Activated CD8-positive, alpha-beta T cell treated with anti-CD3 and anti-CD28 coated beads for 36 hours (primary cell): ENCODE data around the gene TIMM17B. TPM values are rescaled to one million over a fixed set of nuclear protein-coding genes. Genes with fewer than 3 reads are reported as not detected.

Experiments
- ATAC-seq: fragments of 200-7000 bp; cut with Tn5 transposase; one replicate; pipeline ENCODE4 v1.10.0; 2021; ENCODE audit warnings: mild to moderate bottlenecking, moderate library complexity
- CTCF ChIA-PET: fragments of 350-600 bp; sonication (Branson Sonifier 250); formaldehyde crosslinking; loops from one replicate; lab custom pipeline; 2021; ENCODE audit warnings: antibody characterized with exemption; lab: Charles Lee
- POLR2A ChIA-PET: fragments of 350-600 bp; sonication (Branson Sonifier 250); formaldehyde crosslinking; loops from one replicate; lab custom pipeline; 2021; ENCODE audit warnings: antibody characterized with exemption; lab: Charles Lee
- DNase-seq: peaks from one replicate; pipeline ENCODE4 v3.0.0-alpha.2; 2020
- H3K27ac Mint-ChIP-seq: one replicate; pipeline ENCODE4 v1.8.0; 2021; ENCODE audit warnings: mild to moderate bottlenecking, mixed read lengths
- H3K27me3 Mint-ChIP-seq: one replicate; pipeline ENCODE4 v1.8.0; 2021; ENCODE audit warnings: mixed read lengths
- H3K36me3 Mint-ChIP-seq: one replicate; pipeline ENCODE4 v1.8.0; 2021; ENCODE audit warnings: low read depth, mixed read lengths
- H3K4me1 Mint-ChIP-seq: one replicate; pipeline ENCODE4 v1.8.0; 2021; ENCODE audit warnings: low read depth, mixed read lengths
- H3K4me3 Mint-ChIP-seq: one replicate; pipeline ENCODE4 v1.8.0; 2021; ENCODE audit warnings: mild to moderate bottlenecking, moderate library complexity, mixed read lengths
- H3K9me3 Mint-ChIP-seq: one replicate; pipeline ENCODE4 v1.8.0; 2021; ENCODE audit warnings: mixed read lengths
- CTCF ChIP-seq: fragments of 200-600 bp; IDR thresholded peaks from one replicate; pipeline ENCODE4 v1.8.0; 2022; ENCODE audit warnings: antibody characterized with exemption, mild to moderate bottlenecking
- intact Hi-C: fragments of 100-400 bp; cut with micrococcal nuclease; formaldehyde crosslinking; loops from one replicate; pipeline ENCODE4 v1.10.0; 2022
- total RNA-seq, 2 experiments: library from RNA; stranded (reverse); gene quantifications; one replicate each; pipeline ENCODE4 v1.2.3, GENCODE V29; 2021

Gene TIMM17B
- total RNA-seq, 2 experiments from 2014 or later: 50.1 to 52.2 TPM

- peak; percentile 5 for DNase-seq
- peak overlapping the region; percentile 98 for H3K27ac Mint-ChIP-seq
- H3K4me1 Mint-ChIP-seq: peaks cover 38% of the 10 kb centered on the region
- ATAC-seq: no peak
- ChIA-PET CTCF (interaction anchor here (1.0 to 1.1 kb wide), 2 partner anchors 23 to 31 kb away, joined by 3 read pairs; no protein-coding TSS in a partner anchor), POLR2A (interaction anchor here (0.6 to 7.1 kb wide), 10 partner anchors 8 to 376 kb away, joined by 3 to 176 read pairs (median 4); partner anchors contain the start of genes OTUD5, PQBP1 and TIMM17B)
- intact Hi-C loops: no loop called here
- TF ChIP-seq CTCF: no peak
- H3K27me3 Mint-ChIP-seq: no peaks in the 10 kb centered on the region
- peak overlapping the region; percentile 96 for H3K4me3 Mint-ChIP-seq
- H3K36me3 Mint-ChIP-seq: peaks cover 64% of the 10 kb centered on the region
- H3K9me3 Mint-ChIP-seq: no peaks in the 10 kb centered on the region
Observed at GRCh38 chrX:48914593-48915493, 17.3 kb upstream of the TIMM17B start.

DNA sequence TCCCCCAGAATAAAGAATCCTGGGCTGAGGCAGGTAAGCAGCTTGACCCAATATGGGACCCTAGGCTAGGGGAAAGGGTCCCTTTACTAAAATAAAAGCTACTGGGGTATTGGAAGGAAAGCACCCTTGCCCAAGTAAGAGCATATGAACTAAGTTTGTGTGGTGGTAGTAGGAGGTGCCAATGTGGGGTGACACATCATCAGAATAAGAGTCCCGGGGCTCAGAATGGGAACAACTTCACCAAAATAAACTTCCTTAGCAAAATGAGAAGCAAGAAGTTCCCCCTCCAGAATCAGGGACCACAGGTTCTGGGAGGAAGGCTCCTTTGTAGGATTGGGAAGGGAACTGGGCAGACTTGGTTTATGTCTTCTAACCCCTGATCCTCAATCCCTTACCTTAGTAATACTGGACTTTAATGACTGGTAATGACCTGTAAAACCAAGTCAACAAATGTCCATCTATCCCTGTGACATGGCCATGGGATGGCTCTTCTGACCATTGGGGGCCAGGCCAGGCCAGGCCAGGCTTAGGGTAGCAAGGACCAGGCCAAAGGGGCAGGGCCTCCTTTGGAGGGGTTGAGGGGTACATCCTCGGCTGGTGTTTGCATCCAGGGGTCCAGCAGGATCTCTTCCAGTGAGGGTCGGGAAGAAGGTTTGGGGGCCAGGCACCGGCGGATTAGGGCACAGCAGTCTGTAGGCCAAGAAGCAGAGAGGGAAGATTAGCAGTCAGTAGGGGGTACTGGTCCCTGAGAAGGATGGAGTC is 16.2 kb upstream of the TIMM17B start:
- no peaks in the 10 kb centered on the region for H3K27me3 Mint-ChIP-seq
- H3K36me3 Mint-ChIP-seq: peaks cover 58% of the 10 kb centered on the region
- intact Hi-C loops: no loop called here
- ChIA-PET CTCF (interaction anchor here (0.6 kb wide), 1 partner anchor 15 kb away, joined by 4 read pairs; no protein-coding TSS in a partner anchor), POLR2A (interaction anchor here (0.8 to 7.1 kb wide), 5 partner anchors 10 to 40 kb away, joined by 3 to 176 read pairs (median 5); partner anchors contain the start of genes PQBP1 and TIMM17B)
- no peak for ATAC-seq
- no peaks in the 10 kb centered on the region for H3K9me3 Mint-ChIP-seq
- peak overlapping the region; percentile 98 for H3K27ac Mint-ChIP-seq
- H3K4me1 Mint-ChIP-seq: peaks cover 35% of the 10 kb centered on the region
- peak overlapping the region; percentile 96 for H3K4me3 Mint-ChIP-seq
- TF ChIP-seq CTCF: no peak
- DNase-seq: no peak

DNA sequence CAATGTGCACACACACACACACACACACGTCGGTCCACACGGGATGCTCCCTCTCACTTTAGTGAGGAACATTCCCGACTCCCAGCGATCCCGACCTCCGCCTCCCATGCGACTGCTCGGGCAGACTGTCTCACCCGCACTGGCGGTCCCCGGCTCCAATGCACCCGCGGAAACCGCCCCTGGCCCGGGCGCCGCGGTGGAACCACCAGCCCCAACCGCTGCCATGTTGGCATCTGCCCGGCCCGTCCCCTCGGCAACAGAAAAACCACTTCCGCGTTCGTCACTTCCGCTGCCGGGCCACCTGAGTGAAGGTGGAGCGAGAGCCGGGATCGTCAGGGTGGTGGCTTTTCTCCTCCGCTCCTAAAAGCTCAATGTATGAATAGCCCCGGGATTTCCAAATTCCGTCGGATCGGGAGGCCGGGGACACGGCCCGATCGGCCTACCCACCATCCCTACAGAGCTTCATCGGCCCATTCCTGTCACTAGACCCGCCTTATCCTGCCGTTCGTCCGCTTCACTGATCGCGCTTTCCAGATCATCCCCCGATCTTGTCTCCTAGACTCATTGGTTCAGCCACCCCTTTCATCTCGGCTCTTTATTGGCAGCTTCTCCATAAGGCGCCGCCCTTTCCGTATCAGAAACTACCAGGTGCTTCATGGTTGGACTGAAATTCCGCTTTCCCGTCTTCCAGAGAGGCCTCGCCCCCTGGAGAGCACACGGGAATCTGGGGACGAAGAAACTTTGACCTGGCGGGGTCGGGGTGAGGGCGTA is 14.0 kb upstream of the TIMM17B start, which contains the start of gene SLC35A2:
TSS of gene SLC35A2 (minus strand) at position 235 of the 771 bp plus-strand sequence. CDS start at position 225, 10 bp downstream.
- DNase-seq: peak; percentile 90
- peaks cover 37% of the 10 kb centered on the region for H3K36me3 Mint-ChIP-seq
- CTCF ChIA-PET: interaction anchor here (1.0 to 1.4 kb wide), 4 partner anchors 28 to 263 kb away, joined by 3 to 4 read pairs (median 3); no protein-coding TSS in a partner anchor
- H3K27me3 Mint-ChIP-seq: no peaks in the 10 kb centered on the region
- POLR2A ChIA-PET: interaction anchor here (0.6 to 7.1 kb wide), 11 partner anchors 8 to 275 kb away, joined by 3 to 176 read pairs (median 7); partner anchors contain the start of genes GRIPAP1, OTUD5, PQBP1 and TIMM17B
- H3K4me1 Mint-ChIP-seq: peaks cover 36% of the 10 kb centered on the region
- H3K9me3 Mint-ChIP-seq: no peaks in the 10 kb centered on the region
- peak within 1 kb of the TSS; percentile 96 for H3K4me3 Mint-ChIP-seq
- peak within 1 kb of the TSS; percentile 98 for H3K27ac Mint-ChIP-seq
- ATAC-seq: peak; percentile 79
- intact Hi-C loops: no loop called here
- TF ChIP-seq CTCF: no peak

DNA sequence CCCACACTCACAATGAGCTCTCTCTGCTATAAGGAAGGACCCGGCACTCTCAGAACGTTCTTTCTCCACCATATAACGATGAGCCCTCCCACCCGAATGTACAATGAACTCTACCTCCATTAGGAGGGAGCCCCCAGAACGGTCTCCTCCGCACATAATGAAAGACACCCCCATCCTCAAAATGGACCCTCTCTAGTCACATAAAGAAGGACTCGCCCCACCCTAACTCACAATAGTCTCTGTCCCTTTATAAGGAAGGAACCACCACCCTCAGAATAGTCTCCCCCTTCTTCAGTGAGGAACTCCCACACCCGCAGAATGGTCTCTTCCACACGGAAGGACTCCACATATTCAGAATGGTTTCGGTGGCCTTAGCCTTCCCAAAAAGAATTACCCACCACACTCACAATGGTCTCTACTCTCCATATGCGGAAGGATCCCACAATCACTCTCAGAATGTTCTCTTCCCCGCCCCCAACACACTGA is 13.4 kb upstream of the TIMM17B start:
- intact Hi-C loops: no loop called here
- peak; percentile 7 for ATAC-seq
- Mint-ChIP-seq H3K9me3 (no peaks in the 10 kb centered on the region), H3K27me3 (no peaks in the 10 kb centered on the region), H3K27ac (peak overlapping the region; percentile 98), H3K4me3 (peak overlapping the region; percentile 96), H3K36me3 (peaks cover 30% of the 10 kb centered on the region), H3K4me1 (peaks cover 36% of the 10 kb centered on the region)
- POLR2A ChIA-PET: interaction anchor here (1.0 to 7.1 kb wide), 7 partner anchors 8 to 91 kb away, joined by 3 to 176 read pairs (median 9); partner anchors contain the start of genes GRIPAP1, OTUD5, PQBP1 and TIMM17B
- no peak for DNase-seq
- no peak for TF ChIP-seq CTCF
- CTCF ChIA-PET: interaction anchor here (1.0 to 1.3 kb wide), 2 partner anchors 35 to 263 kb away, joined by 3 read pairs; no protein-coding TSS in a partner anchor
